HL-60 (cell line): ENCODE measurements around the gene B3GALNT1.

Experiments used
- CTCF ChIP-seq: IDR thresholded peaks from one replicate; pipeline ENCODE4 v1.5.1; 2011; ENCODE audit warnings: low read length, control low read depth, inconsistent platforms; ENCODE audit not compliant: insufficient read depth
- GABPA ChIP-seq: IDR thresholded peaks from 2 replicates; pipeline ENCODE4 v1.6.1; 2012; ENCODE audit warnings: low read depth
- POLR2AphosphoS5 ChIP-seq: IDR thresholded peaks from 2 replicates; pipeline ENCODE4 v1.6.1; 2012; ENCODE audit warnings: low read depth
- REST ChIP-seq: IDR thresholded peaks from 2 replicates; pipeline ENCODE4 v1.6.1; 2012; ENCODE audit warnings: low read depth; ENCODE audit not compliant: insufficient replicate concordance

GRCh38 chr3:161035711-161036110 is 69.4 kb downstream of the B3GALNT1 start:
- TF ChIP-seq CTCF (no peak), REST (no peak), GABPA (no peak), POLR2AphosphoS5 (peak; percentile 46; the same call in 1 of the 2 replicates)
